ENCODE results near the gene JPH3.
"Not testable (repeated sequence)": the region's sequence is repeated elsewhere in the genome, so short reads cannot be mapped to it uniquely, and the experiment has no call there.

JPH3 gene

GRCh38 chr16:87722590-87723225 lies 120.4 kb downstream of the JPH3 start:
- no peak for TF ChIP-seq CTCF (IDR thresholded peaks at IDR 0.05; ENCODE audit: borderline replicate concordance, insufficient read depth, low read depth, low read length)
- H3K4me3 ChIP-seq (ENCODE audit: low read depth, low read length): no peak overlapping the region

GRCh38 chr16:87723226-87723623 lies 120.9 kb downstream of the JPH3 start:
- H3K4me3 ChIP-seq (ENCODE audit: low read depth, low read length): no peak overlapping the region
- no peak for TF ChIP-seq CTCF (IDR thresholded peaks at IDR 0.05; ENCODE audit: borderline replicate concordance, insufficient read depth, low read depth, low read length)

GRCh38 chr16:87724490-87725291 lies 122.4 kb downstream of the JPH3 start:
- no peak overlapping the region for H3K4me3 ChIP-seq (ENCODE audit: low read depth, low read length)

GRCh38 chr16:87725596-87726235 lies 123.4 kb downstream of the JPH3 start:
- no peak overlapping the region for H3K4me3 ChIP-seq (ENCODE audit: low read depth, low read length)
- TF ChIP-seq CTCF (IDR thresholded peaks at IDR 0.05; ENCODE audit: borderline replicate concordance, insufficient read depth, low read depth, low read length): no peak

More at GRCh38 chr16:87724490-87725291, 122.4 kb downstream of the JPH3 start:
- TF ChIP-seq CTCF (IDR thresholded peaks at IDR 0.05; ENCODE audit: borderline replicate concordance, insufficient read depth, low read depth, low read length): no peak

- H3K4me3 ChIP-seq (ENCODE audit: low read depth, low read length): not testable (repeated sequence)
These were observed 124.3 kb downstream of the JPH3 start for GRCh38 chr16:87726577-87726976.

- TF ChIP-seq CTCF (IDR thresholded peaks at IDR 0.05; ENCODE audit: borderline replicate concordance, insufficient read depth, low read depth, low read length): no peak
- no peak overlapping the region for H3K4me3 ChIP-seq (ENCODE audit: low read depth, low read length)
These were observed 125.0 kb downstream of the JPH3 start for GRCh38 chr16:87727346-87727745.

- no peak for TF ChIP-seq CTCF (IDR thresholded peaks at IDR 0.05; ENCODE audit: borderline replicate concordance, insufficient read depth, low read depth, low read length)
- H3K4me3 ChIP-seq (ENCODE audit: low read depth, low read length): no peak overlapping the region
These were observed 125.7 kb downstream of the JPH3 start for GRCh38 chr16:87728026-87728425.

Measured in GM12875 (cell line).